GM18519 (cell line): ENCODE measurements around the gene FKRP.
"Not testable (repeated sequence)": the region's sequence is repeated elsewhere in the genome, so short reads cannot be mapped to it uniquely, and the experiment has no call there.

Source experiments
- ATAC-seq: cut with Tn5 transposase; IDR thresholded peaks from one replicate; pipeline ENCODE4 v1.9.1; 2021; ENCODE audit warnings: mild to moderate bottlenecking, moderate library complexity; ENCODE audit not compliant: unreplicated experiment, low FRiP score

Gene FKRP

DNA sequence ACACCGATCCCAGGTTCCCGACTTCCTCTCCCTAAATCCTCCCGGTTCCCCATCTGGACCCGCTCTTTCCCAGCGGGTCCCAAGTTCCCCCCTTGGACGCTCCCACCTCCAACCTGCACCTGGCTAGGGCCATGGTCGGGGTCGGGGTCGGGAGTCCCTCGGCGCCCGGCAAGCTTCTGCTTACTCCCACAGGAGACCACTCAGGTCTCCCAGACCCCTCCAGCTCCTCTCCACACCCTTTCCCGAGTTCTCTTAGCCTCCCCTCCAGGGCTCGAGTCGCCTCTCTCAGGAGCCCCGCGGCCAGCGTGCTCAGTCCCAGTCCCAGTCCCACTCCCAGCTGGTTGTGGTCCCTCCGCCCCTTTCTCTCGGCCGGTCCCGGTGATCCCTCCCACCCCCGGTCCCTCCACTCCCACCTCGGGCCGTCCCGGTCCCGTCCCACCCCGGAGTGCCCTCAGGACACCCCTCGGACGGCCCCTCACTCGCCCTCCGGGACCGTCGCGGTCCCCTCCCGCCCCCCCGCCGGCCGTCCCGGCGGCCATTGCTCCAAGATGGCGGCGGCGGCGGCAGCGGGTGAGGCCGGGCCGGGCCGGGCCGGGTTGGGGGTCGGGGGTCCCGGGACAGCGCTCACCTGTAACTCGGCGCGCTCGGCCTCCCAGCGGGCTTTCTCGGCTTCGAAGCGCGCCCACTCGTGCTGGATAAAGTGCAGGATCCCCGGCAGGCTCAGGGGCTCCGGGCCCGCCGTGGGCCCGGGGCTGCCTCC is at the start of gene FKRP:
FKRP (plus strand) TSS at position 537 of the 760 bp plus-strand sequence. CDS start 9,394 bp downstream, outside the sequence.
- no peak for ATAC-seq

GRCh38 chr19:46696866-46697203 is 49.0 kb upstream of the FKRP start:
- ATAC-seq, result no peak

- no peak for ATAC-seq
These were observed 48.5 kb upstream of the FKRP start for GRCh38 chr19:46697204-46697960.

DNA sequence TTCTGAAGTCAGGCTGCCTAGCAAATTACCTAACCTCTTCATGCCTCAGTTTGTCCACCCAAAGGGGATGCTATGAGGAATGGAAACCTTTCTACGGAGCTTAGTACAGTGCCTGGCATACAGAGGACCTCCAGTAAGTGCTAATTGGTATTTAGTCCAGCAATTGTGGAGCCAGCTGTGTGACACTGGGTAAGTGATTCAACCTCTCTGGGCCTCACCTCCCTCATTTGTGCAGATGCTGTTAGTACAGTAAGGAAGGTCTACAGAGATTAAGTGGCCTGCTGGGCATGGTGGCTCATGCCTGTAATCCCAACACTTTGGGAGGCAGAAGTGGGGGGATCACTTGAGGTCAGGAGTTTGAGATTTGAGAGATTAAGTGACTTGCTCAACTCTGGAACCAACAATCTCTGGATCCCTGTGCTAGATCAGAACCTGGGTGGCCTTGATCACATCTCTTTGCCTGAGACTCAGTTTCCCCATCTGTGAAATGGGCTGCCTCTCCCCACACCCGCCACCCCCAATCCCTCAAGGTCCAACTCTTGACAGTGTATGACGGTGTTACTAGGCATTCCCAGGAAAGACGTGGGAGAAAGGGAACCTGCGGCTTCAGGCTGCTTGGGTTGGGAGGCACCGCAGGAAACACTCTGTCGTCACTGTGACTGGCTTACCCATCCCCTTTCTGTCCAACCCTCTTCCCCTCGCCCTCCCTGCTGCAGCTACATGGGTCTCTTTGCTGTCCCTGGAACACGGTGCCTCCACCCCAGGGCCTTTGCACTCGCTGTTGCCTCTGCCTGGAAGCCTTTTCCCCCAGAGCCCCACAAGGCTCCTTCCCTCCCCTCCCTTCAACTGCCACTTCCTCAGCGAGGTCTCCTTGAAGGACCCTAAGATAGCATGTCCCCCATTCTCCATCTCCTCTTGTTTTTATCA is 47.2 kb upstream of the FKRP start:
- ATAC-seq, result no peak

DNA sequence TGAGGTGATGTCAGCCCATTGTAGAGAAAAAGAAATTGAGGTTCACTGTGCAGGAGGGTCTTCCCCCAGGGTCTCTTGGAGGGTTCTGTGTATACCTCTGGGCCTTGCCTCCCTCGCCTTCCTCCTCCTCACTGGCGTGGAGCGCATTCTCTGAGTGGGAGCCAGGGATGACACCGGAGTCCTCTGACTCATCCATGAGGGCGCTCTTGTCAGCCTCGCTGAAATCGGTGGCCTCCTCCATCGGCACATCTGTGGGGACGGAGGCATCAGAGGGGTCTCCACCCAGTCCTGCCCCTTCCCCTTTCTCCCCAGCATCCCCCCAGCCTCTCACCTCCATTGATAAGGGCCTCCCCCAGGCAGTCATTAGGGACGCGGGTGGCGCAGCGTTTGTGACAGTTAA is 45.2 kb upstream of the FKRP start:
- ATAC-seq, result no peak

- no peak for ATAC-seq
These were observed 41.3 kb upstream of the FKRP start for GRCh38 chr19:46704379-46705076.

- no peak for ATAC-seq
These were observed 35.2 kb upstream of the FKRP start for GRCh38 chr19:46710687-46711086.

GRCh38 chr19:46712768-46713338 is 33.0 kb upstream of the FKRP start:
- not testable (repeated sequence) for ATAC-seq

DNA sequence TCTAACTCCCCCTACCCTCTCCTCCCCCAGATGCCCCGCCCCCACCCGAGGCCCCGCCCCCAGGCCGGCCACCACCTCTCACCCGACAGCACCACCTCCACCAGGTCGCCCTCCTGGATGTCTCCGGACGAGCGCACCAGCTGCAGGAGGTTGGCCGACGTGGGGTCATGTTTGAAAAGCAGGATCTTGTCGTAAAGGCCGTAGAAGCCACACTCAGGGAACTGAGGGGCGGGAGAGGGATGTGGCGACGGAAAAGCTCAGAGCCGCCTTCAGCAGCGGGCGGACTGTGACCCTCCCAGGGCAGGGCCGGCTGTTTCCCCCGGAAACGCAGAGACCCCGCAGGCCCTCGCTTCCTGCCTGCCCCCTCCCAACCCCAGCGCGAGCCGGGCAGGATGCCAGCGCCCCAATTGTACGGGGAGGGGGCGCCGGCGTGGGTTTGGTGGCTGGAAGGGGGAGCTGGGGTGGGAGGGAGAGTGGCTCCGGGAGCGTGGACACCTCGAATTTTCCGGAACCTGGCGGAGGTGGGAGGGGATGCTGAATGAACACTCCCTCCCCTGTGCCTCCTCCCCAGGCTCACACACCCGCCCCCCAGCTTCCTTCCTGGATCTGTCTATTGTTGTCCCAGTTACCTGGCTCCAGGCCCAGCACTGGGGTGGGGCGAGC is 31.9 kb upstream of the FKRP start:
- no peak for ATAC-seq

GRCh38 chr19:46714444-46715106 is 31.3 kb upstream of the FKRP start:
- ATAC-seq, result no peak

DNA sequence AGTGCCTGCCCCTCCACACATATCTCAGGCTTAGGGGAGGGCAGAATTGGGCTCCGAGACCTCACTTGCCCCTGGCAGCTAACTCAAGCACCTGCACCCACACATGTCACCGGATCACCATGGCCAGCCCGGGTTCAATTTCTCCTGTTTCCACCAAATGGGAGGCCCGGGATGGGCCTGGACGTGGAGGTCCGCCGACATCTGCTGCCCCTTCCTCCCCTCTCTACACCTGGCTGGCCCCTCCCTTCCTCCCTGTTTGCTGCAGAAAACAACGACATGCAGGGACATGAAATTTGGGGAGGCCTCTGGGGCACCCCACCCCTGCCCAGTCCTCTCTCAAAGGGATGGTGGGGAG is 30.3 kb upstream of the FKRP start:
- ATAC-seq, result no peak

DNA sequence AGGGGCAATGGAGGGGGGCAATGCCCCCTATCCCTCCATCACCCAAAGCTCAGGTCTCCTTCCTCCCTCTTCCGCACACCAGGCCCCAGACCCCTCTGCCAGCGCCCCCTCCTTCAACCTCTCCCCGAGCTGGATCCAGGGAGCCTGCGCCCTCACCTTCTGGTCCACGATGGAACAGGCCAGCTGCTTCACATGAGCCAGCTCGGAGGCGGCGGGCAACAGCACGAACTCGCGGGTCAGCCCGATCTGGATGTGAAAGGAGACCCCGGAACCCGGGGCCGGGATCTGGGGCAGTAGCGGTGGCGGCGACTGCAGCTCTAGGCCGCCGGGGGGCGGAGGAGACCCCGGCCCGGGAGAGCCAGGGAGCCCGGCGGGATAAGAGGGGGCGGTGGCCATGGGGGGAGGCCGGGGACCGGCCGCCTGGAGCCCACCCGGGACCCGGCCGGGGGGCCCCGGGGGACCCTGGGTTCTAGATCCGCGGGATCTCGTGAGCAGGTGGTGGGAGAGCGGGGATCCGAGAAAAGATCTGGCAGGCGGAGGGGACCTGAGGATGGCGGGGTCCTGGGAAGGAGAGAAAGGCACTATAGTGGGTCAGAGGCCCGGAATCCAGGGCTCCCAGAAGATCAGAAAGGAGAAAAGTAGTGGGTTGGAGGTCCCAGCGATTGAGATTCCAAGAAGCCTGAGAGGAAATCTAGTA is 29.7 kb upstream of the FKRP start:
- ATAC-seq, result no peak

DNA sequence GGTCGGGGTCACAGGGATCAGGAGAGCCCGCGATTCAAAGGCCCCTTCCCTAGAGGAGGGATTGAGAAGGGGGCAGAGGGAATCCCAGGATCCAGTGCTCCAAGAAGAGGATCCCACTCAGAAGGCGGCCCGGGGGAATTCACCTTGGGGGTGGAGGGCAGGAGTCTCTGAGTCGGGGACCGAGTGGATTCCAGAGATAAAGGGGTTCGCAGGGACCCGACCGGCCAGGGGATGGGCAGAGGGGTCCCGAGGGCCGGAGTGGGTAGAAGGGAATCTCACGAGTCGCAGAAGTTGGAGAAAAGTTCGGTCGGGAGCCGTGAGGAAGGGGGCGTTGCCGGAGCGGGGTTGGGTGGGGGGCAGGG is 29.2 kb upstream of the FKRP start:
- ATAC-seq, result no peak

- no peak for ATAC-seq
These were observed 28.7 kb upstream of the FKRP start, which contains the start of gene PRKD2 for GRCh38 chr19:46717034-46717715. Gene PRKD2, minus strand, starts transcription at chr19:46717114. Its CDS starts 744 bp downstream, at chr19:46716370.

- ATAC-seq, result no peak
These were observed 28.1 kb upstream of the FKRP start for GRCh38 chr19:46717716-46718143.

- no peak for ATAC-seq
These were observed 27.5 kb upstream of the FKRP start for GRCh38 chr19:46718157-46718933.
